Upper lobe of right lung (tissue), 1 donor: Measurements from ENCODE around the gene PTF1A. TPM values are rescaled to one million over a fixed set of nuclear protein-coding genes. Genes with fewer than 3 reads are reported as not detected.

Experiments used
- ATAC-seq: fragments of 200-7000 bp; cut with Tn5 transposase; one replicate; pipeline ENCODE4 v1.9.1; 2020; ENCODE audit warnings: mild to moderate bottlenecking, moderate library complexity
- DNase-seq: peaks from one replicate; pipeline ENCODE4 v3.0.0-alpha.2; 2020
- H3K27ac ChIP-seq: fragments of 200-600 bp; one replicate; pipeline ENCODE4 v1.8.0; 2022
- H3K27me3 ChIP-seq: fragments of 200-600 bp; one replicate; pipeline ENCODE4 v1.8.0; 2022; ENCODE audit warnings: mild to moderate bottlenecking
- H3K36me3 ChIP-seq: fragments of 200-600 bp; one replicate; pipeline ENCODE4 v1.8.0; 2022
- H3K4me1 ChIP-seq: fragments of 200-600 bp; one replicate; pipeline ENCODE4 v1.8.0; 2022
- H3K4me3 ChIP-seq: fragments of 200-600 bp; one replicate; pipeline ENCODE4 v1.8.0; 2022; ENCODE audit warnings: mild to moderate bottlenecking
- H3K9me3 ChIP-seq: fragments of 200-600 bp; one replicate; pipeline ENCODE4 v1.8.0; 2022
- CTCF ChIP-seq: fragments of 200-600 bp; IDR thresholded peaks from one replicate; pipeline ENCODE4 v1.8.0; 2022; ENCODE audit warnings: antibody characterized with exemption
- intact Hi-C: fragments of 100-400 bp; cut with DNase I; formaldehyde crosslinking; loops from one replicate; pipeline ENCODE4 v1.11.0; 2022
- total RNA-seq: library from RNA; stranded (reverse); fragmentation: NEBNext Ultra II Directional; extraction: Animal tissue kit (Norgen Biotek cat#: 25700); gene quantifications from one replicate; pipeline ENCODE4 v1.2.1, GENCODE V29; 2021
- donor health status: DM: no; HTN: yes; CAD: no; lungs with severe emphysema.

PTF1A gene
- total RNA-seq, 1 donor from 2014 or later, result not detected

GRCh38 chr10:23174074-23174976, 17.8 kb upstream of the PTF1A start:
- no peak for DNase-seq
- TF ChIP-seq CTCF, result no peak
- Histone ChIP-seq H3K27me3 (peaks cover 87% of the 10 kb centered on the region), H3K36me3 (no peaks in the 10 kb centered on the region), H3K4me3 (no peak overlapping the region), H3K4me1 (no peaks in the 10 kb centered on the region), H3K9me3 (no peaks in the 10 kb centered on the region), H3K27ac (no peak overlapping the region)
- intact Hi-C loops, result no loop called here
- ATAC-seq, result no peak

DNA sequence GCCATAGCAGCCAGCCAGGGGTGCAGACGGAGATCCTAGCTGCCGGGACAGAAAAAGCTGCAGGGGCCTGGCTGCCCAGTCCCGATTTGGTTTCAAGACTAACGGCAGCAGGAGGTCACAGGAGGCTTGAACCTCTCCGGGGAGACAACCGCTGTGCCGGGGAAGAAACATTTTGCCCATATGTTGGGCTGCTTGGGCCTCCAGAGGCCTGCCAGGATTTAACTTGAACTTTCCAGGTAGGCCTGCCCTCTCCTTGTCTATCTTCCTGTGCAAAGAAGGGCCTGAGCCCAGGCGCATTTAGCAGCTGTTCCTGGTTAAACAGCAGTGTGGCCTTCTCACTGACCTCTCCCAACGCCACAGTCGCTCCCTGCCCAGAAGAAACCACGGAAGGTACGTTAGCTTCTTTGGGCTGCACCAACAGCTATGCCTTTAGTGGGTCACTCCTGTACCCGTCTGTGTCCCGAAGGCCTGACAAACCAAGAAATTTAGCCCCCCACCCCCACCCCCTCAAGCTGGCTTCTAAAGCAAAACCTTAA, 17.1 kb upstream of the PTF1A start:
- no peak for TF ChIP-seq CTCF
- ATAC-seq (no peak), DNase-seq (no peak)
- Histone ChIP-seq H3K9me3 (no peaks in the 10 kb centered on the region), H3K4me3 (no peak overlapping the region), H3K27ac (no peak overlapping the region), H3K36me3 (no peaks in the 10 kb centered on the region), H3K27me3 (peaks cover 80% of the 10 kb centered on the region), H3K4me1 (no peaks in the 10 kb centered on the region)
- intact Hi-C loops, result no loop called here

DNA sequence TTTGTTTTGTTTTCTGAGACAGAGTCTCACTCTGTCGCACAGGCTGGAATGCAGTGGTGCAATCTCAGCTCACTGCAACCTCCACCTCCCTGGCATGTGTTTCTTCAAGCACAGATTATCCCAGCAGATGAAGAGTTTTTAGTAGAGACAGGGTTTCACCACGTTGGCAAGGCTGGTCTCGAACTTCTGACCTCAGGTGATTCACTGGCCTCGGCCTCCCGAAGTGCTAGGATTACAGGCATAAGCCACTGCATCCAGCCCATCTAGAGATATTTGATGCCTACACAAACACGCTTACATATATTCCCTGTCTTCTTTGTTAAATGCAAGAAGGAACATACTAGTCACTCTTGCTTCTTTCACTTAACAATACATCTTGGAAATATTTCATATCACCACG, 5.9 kb upstream of the PTF1A start:
- Histone ChIP-seq H3K4me3 (no peak overlapping the region), H3K9me3 (no peaks in the 10 kb centered on the region), H3K27me3 (peaks cover 46% of the 10 kb centered on the region), H3K4me1 (no peaks in the 10 kb centered on the region), H3K27ac (no peak overlapping the region), H3K36me3 (no peaks in the 10 kb centered on the region)
- ATAC-seq (no peak), DNase-seq (no peak)
- no peak for TF ChIP-seq CTCF
- intact Hi-C loops, result no loop called here

DNA sequence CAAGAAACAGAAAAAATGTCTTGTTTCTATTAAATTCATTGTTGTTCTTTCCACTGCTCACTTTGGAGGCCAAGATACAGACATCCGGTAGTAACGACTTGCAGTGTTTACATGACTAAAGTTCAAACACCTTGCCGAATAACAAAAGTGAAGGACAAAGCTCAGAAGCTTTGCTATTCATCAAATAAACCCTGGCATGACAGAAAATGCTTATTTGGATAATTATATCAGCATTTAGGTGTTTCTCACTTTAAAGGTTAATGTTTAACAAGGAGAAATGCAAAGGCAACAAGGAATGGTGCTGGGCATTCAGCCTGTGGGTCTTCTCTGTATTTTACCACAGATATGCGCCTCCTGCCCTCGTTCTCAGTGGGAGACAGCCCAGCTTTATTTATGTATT, 5.4 kb upstream of the PTF1A start:
- Histone ChIP-seq H3K4me1 (no peaks in the 10 kb centered on the region), H3K4me3 (no peak overlapping the region), H3K27me3 (peaks cover 51% of the 10 kb centered on the region), H3K27ac (no peak overlapping the region), H3K36me3 (no peaks in the 10 kb centered on the region), H3K9me3 (no peaks in the 10 kb centered on the region)
- DNase-seq, result no peak
- ATAC-seq, result no peak
- intact Hi-C loops, result no loop called here
- TF ChIP-seq CTCF, result no peak

GRCh38 chr10:23187155-23187554, 5.0 kb upstream of the PTF1A start:
- intact Hi-C loops, result no loop called here
- ATAC-seq, result no peak
- Histone ChIP-seq H3K9me3 (no peaks in the 10 kb centered on the region), H3K27ac (no peak overlapping the region), H3K27me3 (peaks cover 55% of the 10 kb centered on the region), H3K36me3 (no peaks in the 10 kb centered on the region), H3K4me1 (no peaks in the 10 kb centered on the region), H3K4me3 (no peak overlapping the region)
- no peak for DNase-seq
- no peak for TF ChIP-seq CTCF
